Measurements from ENCODE around the gene BBS9.
"Not testable (repeated sequence)": the region's sequence is repeated elsewhere in the genome, so short reads cannot be mapped to it uniquely, and the experiment has no call there.

The BBS9 gene

DNA sequence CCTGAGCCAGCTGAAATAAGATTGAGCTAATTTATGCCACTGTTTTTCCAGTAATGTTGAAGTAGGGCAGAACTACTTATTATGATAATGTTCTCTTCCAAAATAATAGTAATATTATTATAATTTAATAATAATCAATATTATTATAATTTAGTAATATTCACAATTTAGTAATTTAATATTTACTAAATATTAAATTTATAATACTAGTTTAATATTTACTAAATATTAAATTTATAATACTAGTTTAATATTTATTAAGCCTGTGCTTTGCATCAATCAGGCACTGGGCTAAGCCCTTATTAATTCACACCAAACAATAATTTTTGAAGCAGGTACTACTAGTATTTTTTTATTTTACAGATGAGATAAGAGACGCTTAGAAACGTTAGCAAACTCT lies 170.1 kb downstream of the BBS9 start:
- Histone ChIP-seq H3K36me3 (ENCODE audit: low read length) (0 out of 2 replicates have a peak, but pooled peaks cover 4% of the 10 kb centered on the region), H4K20me1 (ENCODE audit: low read depth, low read length) (no peaks in the 10 kb centered on the region), H3F3A (ENCODE audit: insufficient read depth) (no peaks in the 10 kb centered on the region), H2AFZ (ENCODE audit: low read depth, low read length, severe bottlenecking) (no peak overlapping the region), H3K27ac (ENCODE audit: low read depth, low read length) (no peak overlapping the region), H3K79me2 (ENCODE audit: insufficient read depth, low read length) (no peaks in the 10 kb centered on the region), H3K4me2 (ENCODE audit: low read depth, low read length, poor library complexity, severe bottlenecking) (no peak overlapping the region), H3K9me2 (replicated peaks; ENCODE audit: insufficient read depth, low read length) (no peaks in the 10 kb centered on the region), H3K9me3 (ENCODE audit: insufficient read depth, low read length) (peaks cover 12% of the 10 kb centered on the region), H3K9ac (ENCODE audit: low read length) (no peak overlapping the region), H3K27me3 (ENCODE audit: low read length) (no peaks in the 10 kb centered on the region), H3K4me3 (ENCODE audit: insufficient read depth, low read length, poor library complexity, severe bottlenecking) (no peak overlapping the region)
- no peak for TF ChIP-seq EZH2phosphoT487 (conservative IDR thresholded peaks at IDR 0.05; ENCODE audit: low read length)
- TF ChIP-seq, protein P1, sequence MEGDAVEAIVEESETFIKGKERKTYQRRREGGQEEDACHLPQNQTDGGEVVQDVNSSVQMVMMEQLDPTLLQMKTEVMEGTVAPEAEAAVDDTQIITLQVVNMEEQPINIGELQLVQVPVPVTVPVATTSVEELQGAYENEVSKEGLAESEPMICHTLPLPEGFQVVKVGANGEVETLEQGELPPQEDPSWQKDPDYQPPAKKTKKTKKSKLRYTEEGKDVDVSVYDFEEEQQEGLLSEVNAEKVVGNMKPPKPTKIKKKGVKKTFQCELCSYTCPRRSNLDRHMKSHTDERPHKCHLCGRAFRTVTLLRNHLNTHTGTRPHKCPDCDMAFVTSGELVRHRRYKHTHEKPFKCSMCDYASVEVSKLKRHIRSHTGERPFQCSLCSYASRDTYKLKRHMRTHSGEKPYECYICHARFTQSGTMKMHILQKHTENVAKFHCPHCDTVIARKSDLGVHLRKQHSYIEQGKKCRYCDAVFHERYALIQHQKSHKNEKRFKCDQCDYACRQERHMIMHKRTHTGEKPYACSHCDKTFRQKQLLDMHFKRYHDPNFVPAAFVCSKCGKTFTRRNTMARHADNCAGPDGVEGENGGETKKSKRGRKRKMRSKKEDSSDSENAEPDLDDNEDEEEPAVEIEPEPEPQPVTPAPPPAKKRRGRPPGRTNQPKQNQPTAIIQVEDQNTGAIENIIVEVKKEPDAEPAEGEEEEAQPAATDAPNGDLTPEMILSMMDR (IDR thresholded peaks at IDR 0.05; ENCODE audit: insufficient read depth, low read length, poor library complexity, severe bottlenecking) = no peak

DNA sequence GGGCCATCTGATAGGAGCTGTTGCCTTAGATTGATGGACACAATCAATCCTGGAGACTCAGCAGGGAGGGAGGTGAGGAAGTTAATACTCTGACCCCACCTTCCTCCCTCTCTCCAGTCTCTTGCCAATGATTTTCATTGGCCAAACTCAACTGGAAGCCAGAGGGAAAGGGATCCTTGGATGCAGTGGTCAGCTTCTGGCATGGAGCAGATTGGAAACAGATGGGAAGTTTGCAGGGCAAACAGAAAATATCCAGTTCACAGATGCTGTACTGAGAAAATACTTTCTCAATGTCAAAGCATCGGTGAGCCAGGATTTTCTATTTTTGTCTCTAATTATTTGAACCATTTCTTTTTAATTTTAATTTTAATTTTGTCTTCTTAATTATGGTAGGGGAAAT lies 170.8 kb downstream of the BBS9 start:
- no peak overlapping the region for H3K27ac ChIP-seq (ENCODE audit: low read depth, low read length)
- H3K79me2 ChIP-seq (ENCODE audit: insufficient read depth, low read length) = no peaks in the 10 kb centered on the region
- no peak overlapping the region for H3K4me3 ChIP-seq (ENCODE audit: insufficient read depth, low read length, poor library complexity, severe bottlenecking)
- H3K9me2 ChIP-seq (replicated peaks; ENCODE audit: insufficient read depth, low read length) = no peaks in the 10 kb centered on the region
- peaks cover 12% of the 10 kb centered on the region for H3K9me3 ChIP-seq (ENCODE audit: insufficient read depth, low read length)
- 0 out of 2 replicates have a peak, but pooled peaks cover 4% of the 10 kb centered on the region for H3K36me3 ChIP-seq (ENCODE audit: low read length)
- H3K9ac ChIP-seq (ENCODE audit: low read length) = no peak overlapping the region
- no peaks in the 10 kb centered on the region for H3F3A ChIP-seq (ENCODE audit: insufficient read depth)
- no peaks in the 10 kb centered on the region for H3K27me3 ChIP-seq (ENCODE audit: low read length)
- TF ChIP-seq EZH2phosphoT487 (conservative IDR thresholded peaks at IDR 0.05; ENCODE audit: low read length) = no peak
- TF ChIP-seq, protein P1 (IDR thresholded peaks at IDR 0.05; ENCODE audit: insufficient read depth, low read length, poor library complexity, severe bottlenecking) = no peak
- no peak overlapping the region for H3K4me2 ChIP-seq (ENCODE audit: low read depth, low read length, poor library complexity, severe bottlenecking)
- H2AFZ ChIP-seq (ENCODE audit: low read depth, low read length, severe bottlenecking) = no peak overlapping the region
- no peaks in the 10 kb centered on the region for H4K20me1 ChIP-seq (ENCODE audit: low read depth, low read length)

- no peak overlapping the region for H3K27ac ChIP-seq (ENCODE audit: low read depth, low read length)
- no peaks in the 10 kb centered on the region for H3K27me3 ChIP-seq (ENCODE audit: low read length)
- no peaks in the 10 kb centered on the region for H3K79me2 ChIP-seq (ENCODE audit: insufficient read depth, low read length)
- TF ChIP-seq, protein P1 (IDR thresholded peaks at IDR 0.05; ENCODE audit: insufficient read depth, low read length, poor library complexity, severe bottlenecking) = no peak
- no peak for TF ChIP-seq EZH2phosphoT487 (conservative IDR thresholded peaks at IDR 0.05; ENCODE audit: low read length)
- H4K20me1 ChIP-seq (ENCODE audit: low read depth, low read length) = no peaks in the 10 kb centered on the region
- H3K9me3 ChIP-seq (ENCODE audit: insufficient read depth, low read length) = peaks cover 16% of the 10 kb centered on the region
- no peaks in the 10 kb centered on the region for H3F3A ChIP-seq (ENCODE audit: insufficient read depth)
- H3K9me2 ChIP-seq (replicated peaks; ENCODE audit: insufficient read depth, low read length) = no peaks in the 10 kb centered on the region
- H2AFZ ChIP-seq (ENCODE audit: low read depth, low read length, severe bottlenecking) = no peak overlapping the region
- no peak overlapping the region for H3K4me3 ChIP-seq (ENCODE audit: insufficient read depth, low read length, poor library complexity, severe bottlenecking)
- H3K4me2 ChIP-seq (ENCODE audit: low read depth, low read length, poor library complexity, severe bottlenecking) = no peak overlapping the region
- no peak overlapping the region for H3K9ac ChIP-seq (ENCODE audit: low read length)
- H3K36me3 ChIP-seq (ENCODE audit: low read length) = 0 out of 2 replicates have a peak, but pooled peaks cover 4% of the 10 kb centered on the region
Observed at GRCh38 chr7:33300742-33301141, 171.4 kb downstream of the BBS9 start.

DNA sequence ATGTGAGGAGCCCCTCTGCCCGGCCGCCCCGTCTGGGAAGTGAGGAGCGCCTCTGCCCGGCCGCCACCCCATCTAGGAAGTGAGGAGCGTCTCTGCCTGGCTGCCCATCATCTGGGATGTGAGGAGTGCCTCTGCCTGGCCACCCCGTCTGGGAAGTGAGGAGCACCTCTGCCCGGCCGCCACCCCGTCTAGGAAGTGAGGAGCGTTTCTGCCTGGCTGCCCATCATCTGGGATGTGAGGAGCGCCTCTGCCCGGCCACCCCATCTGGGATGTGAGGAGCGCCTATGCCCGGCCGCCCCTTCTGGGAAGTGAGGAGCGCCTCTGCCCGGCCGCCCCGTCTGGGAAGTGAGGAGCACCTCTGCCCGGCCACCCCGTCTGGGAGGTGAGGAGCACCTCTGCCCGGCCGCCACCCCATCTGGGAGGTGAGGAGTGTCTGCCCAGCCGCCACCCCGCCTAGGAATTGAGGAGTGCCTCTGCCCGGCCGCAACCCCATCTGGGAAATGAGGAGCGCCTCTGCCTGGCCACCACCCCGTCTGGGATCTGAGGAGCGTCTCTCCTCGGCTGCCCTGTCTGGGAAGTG lies 174.7 kb downstream of the BBS9 start:
- not testable (repeated sequence) for H3K36me3 ChIP-seq (ENCODE audit: low read length); H3K9ac ChIP-seq (ENCODE audit: low read length); H4K20me1 ChIP-seq (ENCODE audit: low read depth, low read length); H3K9me2 ChIP-seq (replicated peaks; ENCODE audit: insufficient read depth, low read length); H2AFZ ChIP-seq (ENCODE audit: low read depth, low read length, severe bottlenecking); H3K27ac ChIP-seq (ENCODE audit: low read depth, low read length); H3K4me2 ChIP-seq (ENCODE audit: low read depth, low read length, poor library complexity, severe bottlenecking); H3K79me2 ChIP-seq (ENCODE audit: insufficient read depth, low read length); H3F3A ChIP-seq (ENCODE audit: insufficient read depth); H3K4me3 ChIP-seq (ENCODE audit: insufficient read depth, low read length, poor library complexity, severe bottlenecking); H3K27me3 ChIP-seq (ENCODE audit: low read length)
- H3K9me3 ChIP-seq (ENCODE audit: insufficient read depth, low read length) = peaks cover 16% of the 10 kb centered on the region

All from SU-DHL-6 (cell line).